Measurements from ENCODE around the gene PDSS2. TPM values are rescaled to one million over a fixed set of nuclear protein-coding genes. Genes with fewer than 3 reads are reported as not detected.

The PDSS2 gene
- total RNA-seq, 1 experiment from 2014 or later, result 17.7 TPM

DNA sequence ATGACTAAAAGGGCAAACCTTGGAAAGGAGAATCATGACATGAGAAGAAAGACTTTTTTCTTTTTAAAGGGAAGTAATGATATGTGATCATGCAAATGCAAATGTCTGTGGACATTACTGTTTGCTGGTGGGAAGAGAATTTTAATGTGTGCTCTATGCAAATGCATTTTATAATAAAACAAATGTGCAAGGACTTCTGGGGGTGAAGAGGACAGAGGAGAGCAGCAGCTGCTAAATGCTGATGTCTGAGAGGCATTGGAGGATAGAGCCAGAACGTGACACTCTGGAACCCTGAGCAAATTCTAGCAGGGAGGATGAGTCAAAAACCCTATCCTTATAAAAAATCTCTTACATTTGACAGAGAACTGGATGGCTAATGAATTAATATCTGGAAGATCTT lies 274.9 kb downstream of the PDSS2 start:
- Histone ChIP-seq H3K4me1 (ENCODE audit: control insufficient read depth, insufficient read depth, low read length) (no peaks in the 10 kb centered on the region), H3K9me3 (ENCODE audit: control insufficient read depth, insufficient read depth, low read depth, low read length) (no peaks in the 10 kb centered on the region), H3K36me3 (ENCODE audit: control insufficient read depth, insufficient read depth, low read length) (no peaks in the 10 kb centered on the region), H3K4me3 (ENCODE audit: low read depth in 2 of 2, low read length in 2 of 2) (no peak overlapping the region), H3K27me3 (ENCODE audit: control insufficient read depth, insufficient read depth, low read length) (no peaks in the 10 kb centered on the region), H3K27ac (ENCODE audit: low read length) (no peak overlapping the region)
- POLR2A ChIA-PET, result no interaction called here
- ATAC-seq (no peak), DNase-seq (ENCODE audit: low read depth, low spot score) (no peak)
- intact Hi-C loops (cut with micrococcal nuclease; ENCODE audit: unreplicated experiment) (no loop called here), in situ Hi-C loops (cut with HindIII; ENCODE audit: low pct_unique_long_range_greater_than_20kb, low sequenced_read_pairs) (no loop called here)
- no peak for TF ChIP-seq SIN3A (IDR thresholded peaks at IDR 0.05; ENCODE audit: borderline replicate concordance, insufficient read depth, low read depth, low read length)
- TF ChIP-seq, protein P1, sequence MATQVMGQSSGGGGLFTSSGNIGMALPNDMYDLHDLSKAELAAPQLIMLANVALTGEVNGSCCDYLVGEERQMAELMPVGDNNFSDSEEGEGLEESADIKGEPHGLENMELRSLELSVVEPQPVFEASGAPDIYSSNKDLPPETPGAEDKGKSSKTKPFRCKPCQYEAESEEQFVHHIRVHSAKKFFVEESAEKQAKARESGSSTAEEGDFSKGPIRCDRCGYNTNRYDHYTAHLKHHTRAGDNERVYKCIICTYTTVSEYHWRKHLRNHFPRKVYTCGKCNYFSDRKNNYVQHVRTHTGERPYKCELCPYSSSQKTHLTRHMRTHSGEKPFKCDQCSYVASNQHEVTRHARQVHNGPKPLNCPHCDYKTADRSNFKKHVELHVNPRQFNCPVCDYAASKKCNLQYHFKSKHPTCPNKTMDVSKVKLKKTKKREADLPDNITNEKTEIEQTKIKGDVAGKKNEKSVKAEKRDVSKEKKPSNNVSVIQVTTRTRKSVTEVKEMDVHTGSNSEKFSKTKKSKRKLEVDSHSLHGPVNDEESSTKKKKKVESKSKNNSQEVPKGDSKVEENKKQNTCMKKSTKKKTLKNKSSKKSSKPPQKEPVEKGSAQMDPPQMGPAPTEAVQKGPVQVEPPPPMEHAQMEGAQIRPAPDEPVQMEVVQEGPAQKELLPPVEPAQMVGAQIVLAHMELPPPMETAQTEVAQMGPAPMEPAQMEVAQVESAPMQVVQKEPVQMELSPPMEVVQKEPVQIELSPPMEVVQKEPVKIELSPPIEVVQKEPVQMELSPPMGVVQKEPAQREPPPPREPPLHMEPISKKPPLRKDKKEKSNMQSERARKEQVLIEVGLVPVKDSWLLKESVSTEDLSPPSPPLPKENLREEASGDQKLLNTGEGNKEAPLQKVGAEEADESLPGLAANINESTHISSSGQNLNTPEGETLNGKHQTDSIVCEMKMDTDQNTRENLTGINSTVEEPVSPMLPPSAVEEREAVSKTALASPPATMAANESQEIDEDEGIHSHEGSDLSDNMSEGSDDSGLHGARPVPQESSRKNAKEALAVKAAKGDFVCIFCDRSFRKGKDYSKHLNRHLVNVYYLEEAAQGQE (IDR thresholded peaks at IDR 0.05; ENCODE audit: insufficient read depth in 1 of 2, low read depth in 2 of 2, low read length in 1 of 2), result no peak
- no TSS peak for BruUV-seq (replicated peaks)
- CTCF ChIA-PET, result no interaction called here

DNA sequence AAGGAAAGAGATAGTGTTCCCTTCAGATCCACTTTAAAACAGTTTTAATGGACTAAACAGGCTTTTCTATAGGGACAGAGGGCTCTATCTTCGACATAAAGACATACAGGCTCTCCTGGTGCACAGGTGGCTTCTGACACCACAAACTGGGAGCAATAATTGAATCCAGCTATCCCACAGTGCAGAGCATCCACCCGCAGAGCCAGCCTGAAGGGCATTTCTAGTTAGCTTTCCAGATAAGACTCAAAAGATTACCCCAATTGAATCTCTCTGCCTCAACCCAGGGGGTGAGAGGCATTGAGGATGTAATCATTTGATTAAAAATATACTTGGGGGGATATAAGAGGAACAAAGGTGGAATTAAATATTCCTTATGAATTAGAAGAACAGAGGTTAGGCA lies 279.3 kb downstream of the PDSS2 start:
- no peak overlapping the region for H3K4me3 ChIP-seq (ENCODE audit: low read depth in 2 of 2, low read length in 2 of 2)
- TF ChIP-seq TCF7L2 (IDR thresholded peaks at IDR 0.05; ENCODE audit: low read depth, low read length) (no peak), POLR2AphosphoS5 (IDR thresholded peaks at IDR 0.05; ENCODE audit: low read depth, low read length) (no peak), SIN3A (IDR thresholded peaks at IDR 0.05; ENCODE audit: borderline replicate concordance, insufficient read depth, low read depth, low read length) (no peak)
- TF ChIP-seq, protein P2, sequence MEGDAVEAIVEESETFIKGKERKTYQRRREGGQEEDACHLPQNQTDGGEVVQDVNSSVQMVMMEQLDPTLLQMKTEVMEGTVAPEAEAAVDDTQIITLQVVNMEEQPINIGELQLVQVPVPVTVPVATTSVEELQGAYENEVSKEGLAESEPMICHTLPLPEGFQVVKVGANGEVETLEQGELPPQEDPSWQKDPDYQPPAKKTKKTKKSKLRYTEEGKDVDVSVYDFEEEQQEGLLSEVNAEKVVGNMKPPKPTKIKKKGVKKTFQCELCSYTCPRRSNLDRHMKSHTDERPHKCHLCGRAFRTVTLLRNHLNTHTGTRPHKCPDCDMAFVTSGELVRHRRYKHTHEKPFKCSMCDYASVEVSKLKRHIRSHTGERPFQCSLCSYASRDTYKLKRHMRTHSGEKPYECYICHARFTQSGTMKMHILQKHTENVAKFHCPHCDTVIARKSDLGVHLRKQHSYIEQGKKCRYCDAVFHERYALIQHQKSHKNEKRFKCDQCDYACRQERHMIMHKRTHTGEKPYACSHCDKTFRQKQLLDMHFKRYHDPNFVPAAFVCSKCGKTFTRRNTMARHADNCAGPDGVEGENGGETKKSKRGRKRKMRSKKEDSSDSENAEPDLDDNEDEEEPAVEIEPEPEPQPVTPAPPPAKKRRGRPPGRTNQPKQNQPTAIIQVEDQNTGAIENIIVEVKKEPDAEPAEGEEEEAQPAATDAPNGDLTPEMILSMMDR (IDR thresholded peaks at IDR 0.05), result no peak
- TF ChIP-seq, protein P1 (IDR thresholded peaks at IDR 0.05; ENCODE audit: insufficient read depth in 1 of 2, low read depth in 2 of 2, low read length in 1 of 2), result no peak
- H3K36me3 ChIP-seq (ENCODE audit: control insufficient read depth, insufficient read depth, low read length), result no peaks in the 10 kb centered on the region
- no peak overlapping the region for H3K27ac ChIP-seq (ENCODE audit: low read length)
- ChIA-PET POLR2A (no interaction called here), CTCF (no interaction called here)
- intact Hi-C loops (cut with micrococcal nuclease; ENCODE audit: unreplicated experiment), result no loop called here
- no peak for DNase-seq (ENCODE audit: low read depth, low spot score)
- H3K9me3 ChIP-seq (ENCODE audit: control insufficient read depth, insufficient read depth, low read depth, low read length), result no peaks in the 10 kb centered on the region
- H3K4me1 ChIP-seq (ENCODE audit: control insufficient read depth, insufficient read depth, low read length), result no peaks in the 10 kb centered on the region
- ATAC-seq, result no peak
- no TSS peak for BruUV-seq (replicated peaks)
- H3K27me3 ChIP-seq (ENCODE audit: control insufficient read depth, insufficient read depth, low read length), result no peaks in the 10 kb centered on the region
- in situ Hi-C loops (cut with HindIII; ENCODE audit: low pct_unique_long_range_greater_than_20kb, low sequenced_read_pairs), result no loop called here

All from Panc1 (cell line).